SH-SY5Y (cell line): ENCODE results near the gene ERCC2.

ENCODE experiments used
- GATA2 ChIP-seq: IDR thresholded peaks from 2 replicates; pipeline ENCODE4 v1.6.1; 2011; ENCODE audit warnings: mild to moderate bottlenecking, low read depth, low read length
- GATA3 ChIP-seq: IDR thresholded peaks from 2 replicates; pipeline ENCODE4 v1.6.1; 2011; ENCODE audit warnings: low read depth, mild to moderate bottlenecking, low read length, moderate library complexity

Gene ERCC2

DNA sequence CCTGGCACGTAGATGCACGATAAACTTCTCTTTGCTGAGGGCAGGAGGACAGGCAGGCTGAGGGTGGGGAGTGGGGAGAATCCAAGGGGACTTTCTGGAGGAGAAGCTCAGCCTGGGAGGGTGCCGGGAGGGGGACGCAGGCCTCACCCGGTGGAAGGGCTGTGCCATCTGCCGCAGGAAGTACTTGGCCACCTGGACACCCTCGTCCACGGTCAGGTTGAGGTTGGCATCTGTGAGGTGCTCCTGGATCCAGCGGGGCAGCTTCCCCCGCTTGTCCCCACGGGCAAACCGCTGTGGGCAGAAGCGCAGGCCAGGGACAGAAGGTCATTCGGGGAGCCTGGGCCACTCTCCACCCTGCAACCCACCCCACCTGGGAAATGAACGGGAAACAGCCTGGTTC, 18.3 kb downstream of the ERCC2 start:
- TF ChIP-seq GATA3 (no peak), GATA2 (no peak)

DNA sequence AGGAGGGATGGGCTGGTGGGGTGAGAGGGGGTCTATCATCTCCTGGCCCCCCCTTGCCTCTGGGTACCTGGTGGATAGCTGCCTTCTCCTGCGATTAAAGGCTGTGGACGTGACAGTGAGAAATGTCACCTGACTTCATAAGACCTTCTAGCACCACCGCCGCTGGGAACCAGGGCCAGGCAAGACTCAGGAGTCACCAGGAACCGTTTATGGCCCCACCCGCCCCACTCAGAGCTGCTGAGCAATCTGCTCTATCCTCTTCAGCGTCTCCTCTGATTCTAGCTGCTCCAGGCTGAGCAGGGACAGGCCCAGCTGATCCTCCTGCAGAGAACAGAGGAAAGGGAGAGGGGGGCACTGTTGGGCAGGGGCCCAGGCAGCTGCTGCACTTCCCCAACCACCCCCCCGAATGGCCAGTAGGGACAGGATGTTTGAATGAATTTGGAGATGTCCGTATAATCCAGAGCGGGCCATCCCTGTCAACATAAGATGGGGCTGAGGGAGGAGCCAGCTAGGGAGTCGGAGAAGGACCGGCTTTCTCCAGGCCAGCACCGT, 18.9 kb downstream of the ERCC2 start:
- TF ChIP-seq GATA2 (no peak), GATA3 (no peak)

DNA sequence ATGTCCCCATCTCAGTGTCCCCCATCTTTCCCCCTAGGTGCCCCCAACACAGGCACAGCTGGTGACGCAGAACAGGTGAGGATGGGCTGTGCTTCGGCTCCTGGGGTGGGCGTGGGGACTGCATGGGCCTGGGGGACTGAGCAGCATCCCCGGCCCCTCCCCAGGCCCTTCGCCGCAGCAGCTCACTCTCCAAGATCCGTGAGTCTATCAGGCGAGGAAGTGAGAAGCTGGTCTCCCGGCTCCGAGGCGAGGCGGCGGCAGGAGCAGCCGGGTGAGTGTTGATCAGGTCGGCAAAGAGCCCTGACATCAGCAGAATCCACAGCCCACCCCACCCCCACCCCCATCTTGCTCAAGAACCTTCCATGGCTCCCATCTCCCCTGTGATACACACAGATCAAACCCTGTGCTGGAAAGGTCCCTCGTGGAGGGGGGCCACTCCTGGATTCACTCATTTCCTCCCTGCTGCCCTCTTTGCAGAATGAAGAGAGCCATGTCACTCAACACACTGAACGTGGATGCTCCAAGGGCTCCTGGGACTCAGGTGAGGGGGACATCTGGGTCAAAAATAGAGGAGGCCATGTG, 19.8 kb downstream of the ERCC2 start:
- TF ChIP-seq GATA2 = no peak
- TF ChIP-seq GATA3 = no peak

DNA sequence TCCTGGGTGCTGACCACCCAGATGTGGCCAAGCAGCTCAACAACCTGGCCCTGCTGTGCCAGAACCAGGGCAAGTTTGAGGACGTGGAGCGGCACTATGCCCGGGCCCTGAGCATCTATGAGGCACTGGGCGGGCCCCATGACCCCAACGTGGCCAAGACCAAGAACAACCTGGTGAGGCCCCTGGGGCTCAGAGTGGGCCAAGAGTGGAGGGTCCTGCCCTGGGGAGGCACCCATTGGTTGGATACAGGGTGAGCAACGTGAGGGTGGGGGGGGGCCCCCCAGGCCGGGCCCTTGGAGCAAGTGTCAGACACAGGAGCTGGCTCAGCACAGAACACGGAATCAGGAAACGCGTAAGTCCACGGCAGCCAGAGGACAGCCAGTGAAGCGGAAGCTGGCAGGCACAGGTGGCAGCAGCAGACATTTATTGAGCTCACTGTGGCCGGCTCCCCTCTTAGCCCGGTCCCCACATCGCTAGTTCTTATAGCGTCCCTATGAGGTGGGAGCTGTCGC, 20.9 kb downstream of the ERCC2 start:
- TF ChIP-seq GATA3 (no peak), GATA2 (no peak)

DNA sequence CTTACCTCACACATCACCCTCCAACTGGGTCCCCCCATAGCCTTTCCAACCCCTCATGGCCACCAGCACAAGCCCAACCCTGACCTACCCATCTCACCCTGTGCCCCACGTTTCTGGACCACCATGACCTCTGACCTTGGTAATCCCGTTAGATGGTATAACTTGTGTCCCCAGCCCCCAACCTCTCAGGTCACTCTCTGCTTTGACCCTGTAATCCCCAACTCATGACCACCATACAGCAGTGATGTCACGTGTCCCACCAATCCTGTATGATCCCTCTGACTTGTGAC, 21.3 kb downstream of the ERCC2 start:
- no peak for TF ChIP-seq GATA2
- no peak for TF ChIP-seq GATA3

DNA sequence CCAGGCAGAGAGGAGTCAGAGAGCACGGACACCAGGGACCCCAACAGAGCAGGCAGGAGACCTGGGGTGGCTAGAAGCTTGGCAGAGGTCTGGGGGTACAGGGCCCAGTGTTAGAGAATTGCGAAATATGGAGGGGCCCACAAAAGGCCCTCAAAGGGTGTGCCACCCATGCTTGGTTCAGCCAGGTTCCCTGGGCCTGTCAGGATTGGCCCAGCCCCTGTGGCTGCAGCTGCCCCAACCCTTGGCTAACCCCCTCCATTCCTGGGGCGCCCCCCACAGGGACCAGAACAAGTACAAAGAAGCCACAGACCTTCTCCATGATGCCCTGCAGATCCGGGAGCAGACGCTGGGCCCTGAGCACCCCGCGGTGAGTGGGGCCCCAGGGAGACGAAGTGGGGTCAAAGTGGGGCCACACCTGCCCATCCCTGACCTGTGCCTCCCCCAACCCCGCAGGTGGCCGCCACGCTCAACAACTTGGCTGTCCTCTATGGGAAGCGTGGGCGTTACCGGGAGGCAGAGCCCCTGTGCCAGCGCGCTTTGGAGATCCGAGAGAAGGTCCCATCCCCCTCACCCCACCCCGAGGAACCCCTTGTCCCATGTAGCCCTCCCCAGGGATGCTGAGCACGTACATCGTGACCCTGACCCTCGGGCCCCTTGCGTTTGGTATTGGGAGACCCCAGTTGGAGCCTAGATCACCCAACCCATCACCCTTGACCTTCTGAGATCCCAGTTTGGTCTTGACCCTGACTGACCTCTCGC, 21.8 kb downstream of the ERCC2 start:
- TF ChIP-seq GATA3 (no peak), GATA2 (no peak)

DNA sequence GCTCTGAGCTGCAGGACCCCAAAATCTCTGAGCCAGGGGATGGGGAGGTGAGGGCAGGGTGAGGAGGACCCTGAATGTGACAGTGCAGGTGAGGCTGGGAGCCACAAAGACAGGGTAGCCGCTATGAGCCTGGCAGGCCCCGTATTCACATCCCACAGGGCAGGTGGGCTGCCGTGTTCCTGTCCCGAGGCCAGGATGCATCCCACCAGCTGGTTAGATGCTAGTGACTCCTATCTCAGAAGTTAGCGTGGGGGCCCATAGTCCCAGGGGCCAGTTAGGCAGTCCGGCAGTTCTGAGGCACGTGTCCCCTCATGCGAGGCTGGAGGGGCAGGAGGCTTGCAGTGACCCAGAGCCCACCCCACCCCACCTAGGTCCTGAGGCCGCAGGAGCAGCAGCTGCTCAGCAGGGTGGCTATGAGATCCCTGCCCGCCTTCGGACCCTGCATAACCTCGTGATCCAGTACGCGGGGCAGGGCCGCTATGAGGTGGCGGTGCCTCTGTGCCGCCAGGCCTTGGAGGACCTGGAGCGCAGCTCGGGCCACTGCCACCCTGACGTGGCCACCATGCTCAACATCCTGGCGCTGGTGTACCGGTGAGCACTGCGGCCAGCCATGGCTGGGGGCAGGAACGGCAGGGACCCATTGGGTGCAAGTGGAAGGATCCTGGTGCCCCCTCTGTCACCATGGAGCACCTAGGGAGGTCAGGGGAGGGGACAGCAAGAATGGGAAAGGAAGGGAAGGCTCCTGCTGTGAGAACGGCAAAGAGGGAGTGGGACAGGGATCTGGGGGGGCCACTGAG, 22.6 kb downstream of the ERCC2 start:
- TF ChIP-seq GATA2 = no peak
- no peak for TF ChIP-seq GATA3

DNA sequence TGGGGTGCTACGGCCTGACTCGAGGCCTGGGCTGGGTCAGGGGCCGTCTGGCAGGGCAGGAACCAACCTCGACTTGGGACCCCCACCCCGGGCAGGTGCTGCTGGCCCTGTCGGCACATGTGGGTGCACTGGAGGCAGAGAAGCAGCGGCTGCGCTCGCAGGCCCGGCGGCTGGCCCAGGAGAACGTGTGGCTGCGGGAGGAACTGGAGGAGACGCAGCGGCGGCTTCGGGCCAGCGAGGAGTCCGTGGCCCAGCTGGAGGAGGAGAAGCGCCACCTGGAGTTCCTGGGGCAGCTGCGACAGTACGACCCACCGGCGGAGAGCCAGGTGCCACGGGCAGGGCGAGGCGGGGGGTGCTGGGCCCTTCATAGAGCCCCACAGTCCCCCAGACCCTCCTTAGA, 23.9 kb downstream of the ERCC2 start:
- TF ChIP-seq GATA2 (no peak), GATA3 (no peak)

DNA sequence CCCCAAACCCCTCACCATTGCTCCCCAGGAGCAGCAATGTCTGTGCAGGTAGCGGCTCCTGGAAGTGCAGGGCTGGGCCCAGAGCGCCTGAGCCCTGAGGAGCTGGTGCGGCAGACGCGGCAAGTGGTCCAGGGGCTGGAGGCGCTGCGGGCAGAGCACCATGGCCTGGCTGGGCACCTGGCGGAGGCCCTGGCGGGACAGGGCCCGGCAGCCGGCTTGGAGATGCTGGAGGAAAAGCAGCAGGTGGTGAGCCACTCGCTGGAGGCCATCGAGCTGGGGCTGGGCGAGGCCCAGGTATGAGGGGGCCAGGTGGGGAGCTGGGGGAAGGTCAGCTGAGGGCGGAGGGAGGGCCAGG, 24.9 kb downstream of the ERCC2 start:
- TF ChIP-seq GATA2 (no peak), GATA3 (no peak)

DNA sequence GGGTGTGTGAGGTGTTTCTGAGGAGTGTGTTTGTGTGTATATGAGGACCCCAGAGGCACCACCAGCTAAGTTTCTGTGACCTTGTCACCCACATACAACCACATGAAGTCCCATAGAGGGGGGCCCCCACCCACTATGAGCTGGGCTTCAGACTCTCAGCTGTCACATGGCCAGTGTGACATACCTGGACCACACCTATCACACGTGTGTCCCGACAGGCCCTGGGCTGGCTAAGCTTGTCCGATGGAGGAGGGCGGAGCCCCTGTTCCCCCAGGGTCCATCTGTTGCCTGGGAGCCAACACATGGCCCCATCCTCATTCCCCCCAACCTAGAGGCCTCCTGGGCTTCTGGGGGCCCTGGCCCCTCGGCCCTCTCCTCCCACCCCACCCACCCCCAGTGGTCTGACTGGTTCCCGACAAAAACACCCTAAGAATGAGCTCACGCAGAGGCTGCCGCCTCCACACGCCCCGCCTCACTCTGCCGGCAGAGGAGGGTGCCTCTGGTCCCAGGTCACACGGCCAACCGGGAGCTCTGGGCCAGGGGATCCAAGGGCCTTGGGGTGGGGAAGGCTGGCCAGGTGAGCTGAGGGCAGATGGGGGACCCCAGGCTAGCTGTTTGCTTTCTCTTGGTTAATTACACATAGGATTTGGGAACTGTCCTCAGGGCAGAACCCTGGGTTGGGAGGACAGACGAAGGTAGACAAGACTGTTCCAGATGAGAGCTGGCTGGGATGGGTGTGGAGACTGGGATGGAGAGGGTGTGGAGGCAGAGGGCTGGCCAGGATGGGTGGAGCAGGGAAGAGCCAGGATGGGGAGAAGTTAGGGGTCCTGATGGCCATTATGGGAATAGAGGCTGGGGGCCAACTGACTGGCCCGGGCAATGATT, 25.5 kb downstream of the ERCC2 start:
- TF ChIP-seq GATA2 = no peak
- no peak for TF ChIP-seq GATA3

DNA sequence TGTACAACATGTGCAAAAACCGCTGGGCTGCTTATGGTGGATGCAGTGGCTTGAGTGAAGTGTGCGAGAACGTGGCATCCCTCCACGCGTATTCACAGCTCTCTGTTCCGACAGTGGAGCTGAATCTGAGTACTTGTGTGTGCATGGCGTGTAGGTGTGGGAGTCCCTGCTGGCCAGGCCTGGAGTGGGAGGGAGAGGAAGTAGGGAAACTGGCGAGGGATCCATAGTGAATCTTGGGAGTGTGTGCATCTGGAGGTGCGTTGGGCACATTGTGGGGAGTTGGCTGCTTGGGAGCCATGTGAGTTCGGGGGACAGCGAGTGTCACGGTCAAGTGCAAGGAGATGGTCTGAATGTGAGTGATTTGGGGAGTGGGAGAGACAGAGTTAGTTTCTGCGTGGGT, 27.5 kb downstream of the ERCC2 start:
- TF ChIP-seq GATA3 (no peak), GATA2 (no peak)

DNA sequence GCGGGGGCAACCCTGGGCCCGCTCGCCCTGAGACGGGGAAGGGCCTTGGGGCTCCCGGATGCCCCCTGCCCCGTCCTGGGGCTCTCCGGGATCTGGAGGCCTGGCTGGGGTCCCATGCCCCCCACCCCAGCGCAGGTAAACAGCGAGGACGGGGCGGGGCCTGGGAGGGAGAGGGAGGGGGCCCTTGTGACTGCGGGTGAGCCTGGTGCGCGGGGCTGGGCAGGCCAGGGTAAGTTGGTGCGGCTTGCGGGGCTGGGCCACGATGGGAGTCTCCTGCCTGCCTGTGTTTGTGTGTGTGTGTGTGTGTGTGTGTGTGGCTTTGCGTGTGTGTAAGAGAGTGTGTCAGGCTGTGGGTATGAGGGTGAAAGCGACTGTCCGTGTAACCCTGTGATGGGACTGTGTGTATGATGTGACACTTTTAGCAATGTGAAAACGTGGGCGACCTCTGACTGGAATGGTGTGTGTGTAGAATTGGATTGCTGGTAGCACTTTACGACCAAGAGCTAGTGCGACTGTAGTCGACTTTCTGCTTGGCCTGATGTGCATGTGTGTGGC, 29.4 kb downstream of the ERCC2 start:
- no peak for TF ChIP-seq GATA3
- TF ChIP-seq GATA2 = no peak

DNA sequence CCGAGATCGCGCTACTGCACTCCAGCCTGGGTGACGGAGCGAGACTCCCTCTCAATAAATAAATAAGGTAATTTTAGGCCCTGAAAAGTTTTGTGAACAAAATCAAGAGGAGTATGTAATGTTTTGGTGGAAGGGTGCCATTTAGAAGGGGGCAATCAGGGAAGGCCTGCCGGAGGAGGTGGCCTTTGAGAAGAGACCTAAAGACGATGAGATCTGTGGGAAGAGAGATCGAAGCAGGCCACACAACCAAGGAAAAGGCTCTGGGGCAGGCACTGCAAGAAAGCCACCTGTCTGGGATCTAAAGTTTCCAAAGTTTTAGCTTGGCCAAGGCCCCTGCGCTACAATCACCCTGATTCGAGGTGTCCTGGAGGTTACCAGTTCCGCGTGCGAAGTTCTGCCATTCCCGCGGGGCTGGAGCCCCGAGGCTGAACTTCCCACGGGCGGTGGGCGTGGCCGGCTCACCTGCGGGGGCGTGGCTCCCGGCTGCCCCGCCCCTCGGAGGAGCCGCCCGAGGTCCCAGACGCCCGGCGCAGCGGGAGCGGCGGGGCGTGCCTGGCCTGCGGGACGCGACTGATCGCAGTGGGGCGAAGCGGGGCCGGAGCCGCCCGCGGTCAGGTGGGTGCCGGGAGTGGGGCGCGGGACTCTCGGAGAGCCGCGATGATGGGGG, 30.0 kb downstream of the ERCC2 start, which contains the start of gene KLC3:
TSS of gene KLC3 (plus strand) at position 519 of the 667 bp plus-strand sequence. CDS start 4,792 bp downstream, outside the sequence.
- TF ChIP-seq GATA2 (no peak), GATA3 (no peak)

DNA sequence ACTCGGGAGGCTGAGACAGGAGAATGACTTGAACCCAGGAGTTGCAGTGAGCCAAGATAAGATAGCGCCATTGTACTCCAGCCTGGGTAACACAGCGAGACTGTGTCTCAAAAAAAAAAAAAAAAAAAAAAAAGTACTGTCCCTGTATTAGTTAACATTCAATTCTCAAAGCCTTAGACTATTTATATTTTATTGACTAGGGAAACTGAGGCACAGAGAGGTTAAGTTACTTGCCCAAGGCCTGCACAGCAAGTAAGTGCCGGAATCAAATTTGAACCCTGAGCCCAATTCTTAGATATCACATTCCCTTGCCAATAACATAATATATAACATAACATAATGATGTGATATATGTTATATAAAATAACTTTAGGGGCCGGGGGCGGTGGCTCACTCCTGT, 30.7 kb downstream of the ERCC2 start:
- no peak for TF ChIP-seq GATA2
- no peak for TF ChIP-seq GATA3
